ENCODE results near the gene ANK3. TPM values are rescaled to one million over a fixed set of nuclear protein-coding genes. Genes with fewer than 3 reads are reported as not detected.

The ANK3 gene
- total RNA-seq, 4 donors from 2014 or later = 118 to 161 (median 151) TPM

GRCh38 chr10:60425392-60426110, 35.9 kb upstream of the ANK3 start:
- no peak for DNase-seq
- TF ChIP-seq POLR2A (IDR thresholded peaks at IDR 0.05) = no peak
- no peak for TF ChIP-seq CTCF (IDR thresholded peaks at IDR 0.05)
- Histone ChIP-seq H3K27ac (no peak overlapping the region), H3K4me1 (no peaks in the 10 kb centered on the region), H3K4me3 (no peak overlapping the region), H3K9me3 (no peaks in the 10 kb centered on the region), H3K36me3 (no peaks in the 10 kb centered on the region), H3K27me3 (no peaks in the 10 kb centered on the region)

- no peak for DNase-seq
- Histone ChIP-seq H3K27me3 (no peaks in the 10 kb centered on the region), H3K27ac (no peak overlapping the region), H3K4me1 (no peaks in the 10 kb centered on the region), H3K9me3 (no peaks in the 10 kb centered on the region), H3K4me3 (no peak overlapping the region), H3K36me3 (no peaks in the 10 kb centered on the region)
- no peak for TF ChIP-seq POLR2A (IDR thresholded peaks at IDR 0.05)
These were observed 35.3 kb upstream of the ANK3 start for GRCh38 chr10:60424971-60425370.

GRCh38 chr10:60423920-60424319, 34.2 kb upstream of the ANK3 start:
- DNase-seq = no peak
- H3K4me3 ChIP-seq = no peak overlapping the region
- no peaks in the 10 kb centered on the region for H3K9me3 ChIP-seq
- H3K36me3 ChIP-seq = no peaks in the 10 kb centered on the region
- no peaks in the 10 kb centered on the region for H3K4me1 ChIP-seq
- H3K27ac ChIP-seq = no peak overlapping the region
- H3K27me3 ChIP-seq = no peaks in the 10 kb centered on the region
- TF ChIP-seq POLR2A (IDR thresholded peaks at IDR 0.05) (no peak), CTCF (IDR thresholded peaks at IDR 0.05) (no peak)

- no peaks in the 10 kb centered on the region for H3K9me3 ChIP-seq
- TF ChIP-seq CTCF (IDR thresholded peaks at IDR 0.05) (no peak), POLR2A (IDR thresholded peaks at IDR 0.05) (no peak)
- H3K27me3 ChIP-seq = no peaks in the 10 kb centered on the region
- H3K4me1 ChIP-seq = no peaks in the 10 kb centered on the region
- DNase-seq = no peak
- H3K4me3 ChIP-seq = no peak overlapping the region
- H3K27ac ChIP-seq = no peak overlapping the region
- no peaks in the 10 kb centered on the region for H3K36me3 ChIP-seq
These were observed 33.1 kb upstream of the ANK3 start for GRCh38 chr10:60422809-60423208.

DNA sequence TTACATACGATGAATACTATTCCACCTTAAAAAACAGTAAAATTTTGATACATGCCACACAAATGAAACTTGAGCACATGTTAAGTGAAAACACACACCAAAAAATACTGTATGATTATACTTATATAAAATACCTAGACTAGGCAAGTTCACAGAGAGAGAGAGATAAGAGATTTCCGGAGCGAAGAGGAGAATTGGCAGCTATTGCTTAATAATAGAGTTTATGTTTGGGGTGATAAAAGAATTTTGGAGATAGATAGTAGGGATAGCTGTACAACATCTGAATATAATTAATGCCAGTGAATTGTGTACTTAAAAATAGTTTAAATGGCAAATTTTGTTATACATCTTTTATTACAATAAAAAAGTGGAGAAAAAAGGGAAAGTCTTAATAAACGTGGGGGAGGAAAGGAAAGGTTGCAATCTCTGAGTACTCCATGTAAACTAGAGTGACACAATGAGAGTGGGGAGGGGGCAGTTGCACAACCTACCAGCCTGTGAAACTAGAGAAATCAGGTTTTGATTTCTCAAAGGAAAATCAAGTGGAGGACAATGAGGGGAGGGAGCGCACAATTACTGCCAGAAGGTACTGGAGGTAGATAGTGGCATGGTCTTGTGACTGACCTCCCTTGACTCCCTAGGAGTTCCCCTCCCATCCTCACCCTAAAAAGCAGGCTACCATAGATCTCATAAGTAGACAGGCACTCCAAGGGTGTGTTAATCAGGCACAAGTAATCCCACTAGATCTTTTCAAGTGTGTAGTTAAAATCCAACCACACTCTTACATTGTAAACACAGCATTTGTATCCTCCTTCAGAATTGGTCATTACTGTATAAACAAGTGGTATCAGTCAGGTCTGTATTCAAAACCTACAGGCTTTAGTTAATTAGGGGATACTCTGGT, 31.6 kb upstream of the ANK3 start:
- TF ChIP-seq POLR2A (IDR thresholded peaks at IDR 0.05) = no peak
- no peak for TF ChIP-seq CTCF (IDR thresholded peaks at IDR 0.05)
- no peaks in the 10 kb centered on the region for H3K4me1 ChIP-seq
- no peak for DNase-seq
- no peaks in the 10 kb centered on the region for H3K27me3 ChIP-seq
- no peak overlapping the region for H3K4me3 ChIP-seq
- H3K27ac ChIP-seq = no peak overlapping the region
- H3K36me3 ChIP-seq = no peaks in the 10 kb centered on the region
- no peaks in the 10 kb centered on the region for H3K9me3 ChIP-seq

GRCh38 chr10:60419249-60419648, 29.6 kb upstream of the ANK3 start:
- H3K4me1 ChIP-seq = no peaks in the 10 kb centered on the region
- H3K4me3 ChIP-seq = no peak overlapping the region
- no peaks in the 10 kb centered on the region for H3K9me3 ChIP-seq
- H3K27ac ChIP-seq = no peak overlapping the region
- DNase-seq = no peak
- TF ChIP-seq POLR2A (IDR thresholded peaks at IDR 0.05) = no peak
- TF ChIP-seq CTCF (IDR thresholded peaks at IDR 0.05) = no peak
- H3K27me3 ChIP-seq = no peaks in the 10 kb centered on the region
- H3K36me3 ChIP-seq = no peaks in the 10 kb centered on the region
